HG03135 (cell line): ENCODE data around the gene TF.
"Not testable (repeated sequence)": the region's sequence is repeated elsewhere in the genome, so short reads cannot be mapped to it uniquely, and the experiment has no call there.

Experiments
- ATAC-seq: cut with Tn5 transposase; IDR thresholded peaks from one replicate; pipeline ENCODE4 v1.9.1; 2021; ENCODE audit warnings: mild to moderate bottlenecking, moderate library complexity; ENCODE audit not compliant: unreplicated experiment

Gene TF

GRCh38 chr3:133745981-133746711 is at the start of gene TF:
Gene TF, plus strand, starts transcription at chr3:133746393. Its CDS starts 48 bp downstream, at chr3:133746441.
- no peak for ATAC-seq

GRCh38 chr3:133697960-133698359 is 48.2 kb upstream of the TF start:
- no peak for ATAC-seq

- ATAC-seq = no peak
These were observed 46.7 kb upstream of the TF start for GRCh38 chr3:133699467-133699866.

- ATAC-seq = no peak
These were observed 46.3 kb upstream of the TF start for GRCh38 chr3:133699903-133700302.

- ATAC-seq = no peak
These were observed 45.8 kb upstream of the TF start for GRCh38 chr3:133700351-133700750.

GRCh38 chr3:133701435-133702358 is 44.5 kb upstream of the TF start:
- no peak for ATAC-seq

- ATAC-seq = no peak
These were observed 42.3 kb upstream of the TF start for GRCh38 chr3:133703915-133704314.

GRCh38 chr3:133706033-133706432 is 40.2 kb upstream of the TF start:
- ATAC-seq = no peak

- no peak for ATAC-seq
These were observed 36.9 kb upstream of the TF start for GRCh38 chr3:133709139-133709750.

GRCh38 chr3:133711013-133711412 is 35.2 kb upstream of the TF start:
- ATAC-seq = no peak

- no peak for ATAC-seq
These were observed 34.2 kb upstream of the TF start for GRCh38 chr3:133712017-133712416.

- ATAC-seq = no peak
These were observed 32.8 kb upstream of the TF start for GRCh38 chr3:133713347-133713746.

- no peak for ATAC-seq
These were observed 28.8 kb upstream of the TF start for GRCh38 chr3:133717424-133717823.

- ATAC-seq = no peak
These were observed 23.3 kb upstream of the TF start for GRCh38 chr3:133722935-133723334.

GRCh38 chr3:133730993-133731392 is 15.2 kb upstream of the TF start:
- ATAC-seq = no peak

GRCh38 chr3:133732231-133732630 is 14.0 kb upstream of the TF start:
- not testable (repeated sequence) for ATAC-seq

GRCh38 chr3:133733226-133733625 is 13.0 kb upstream of the TF start:
- no peak for ATAC-seq

GRCh38 chr3:133734305-133734704 is 11.9 kb upstream of the TF start:
- no peak for ATAC-seq

GRCh38 chr3:133742351-133743091 is 3.7 kb upstream of the TF start:
- ATAC-seq = no peak

- ATAC-seq = no peak
These were observed 2.0 kb upstream of the TF start for GRCh38 chr3:133744241-133744640.

- no peak for ATAC-seq
These were observed 1.1 kb upstream of the TF start for GRCh38 chr3:133745108-133745507.
